Common myeloid progenitor, CD34-positive (primary cell): Measurements from ENCODE around the gene MAU2.
"Not testable (repeated sequence)": the region's sequence is repeated elsewhere in the genome, so short reads cannot be mapped to it uniquely, and the experiment has no call there.

Experiments
- CTCF ChIA-PET: fragments of 350-600 bp; sonication (Branson Sonifier 250); formaldehyde crosslinking; loops from one replicate; lab custom pipeline; 2021; ENCODE audit warnings: antibody characterized with exemption; lab: Charles Lee
- POLR2A ChIA-PET: fragments of 350-600 bp; sonication (Branson Sonifier 250); formaldehyde crosslinking; loops from one replicate; lab custom pipeline; 2021; ENCODE audit warnings: antibody characterized with exemption; lab: Charles Lee
- DNase-seq, 3 donors: peaks; one replicate each; pipeline versions ENCODE4 v3.0.0 to v3.0.0-alpha.2; 2013
- H3K27ac ChIP-seq, 2 experiments: 1 replicate in 1 of 2; 2 replicates in 1 of 2; pipeline ENCODE4 v1.7.0; 2013; ENCODE audit warnings: inconsistent platforms in 2 of 2, low read length in 2 of 2, mild to moderate bottlenecking in 2 of 2, low read depth in 1 of 2, moderate library complexity in 1 of 2; ENCODE audit not compliant: severe bottlenecking in 2 of 2, insufficient read depth in 1 of 2, poor library complexity in 1 of 2
- H3K27me3 ChIP-seq, 5 experiments: replicated peaks in 2 of 5; 1 replicate in 3 of 5; 2 replicates in 2 of 5; pipeline versions ENCODE4 v1.6.1 to v1.7.0; 2013; ENCODE audit warnings: low read length in 4 of 5, mild to moderate bottlenecking in 2 of 5, moderate library complexity in 2 of 5, inconsistent platforms in 1 of 5; ENCODE audit not compliant: insufficient read depth in 5 of 5, control insufficient read depth in 4 of 5
- H3K36me3 ChIP-seq, 4 experiments: 1 replicate in 2 of 4; 2 replicates in 2 of 4; pipeline versions ENCODE4 v1.6.1 to v1.7.0; 2013; ENCODE audit warnings: low read length in 3 of 4, control low read depth in 1 of 4, mild to moderate bottlenecking in 1 of 4; ENCODE audit not compliant: control insufficient read depth in 4 of 4, insufficient read depth in 4 of 4
- H3K4me1 ChIP-seq, 4 experiments: 1 replicate in 3 of 4; 2 replicates in 1 of 4; pipeline versions ENCODE4 v1.6.1 to v1.7.1; 2013; ENCODE audit warnings: low read length in 3 of 4, mild to moderate bottlenecking in 3 of 4, control low read depth in 1 of 4, inconsistent platforms in 1 of 4, moderate library complexity in 1 of 4; ENCODE audit not compliant: control insufficient read depth in 4 of 4, insufficient read depth in 4 of 4; ENCODE audit errors: control extremely low read depth in 1 of 4
- H3K4me3 ChIP-seq, 7 experiments: 1 replicate in 4 of 7; 2 replicates in 3 of 7; pipeline versions ENCODE4 v1.5.1 to v1.7.0; 2013; ENCODE audit warnings: mild to moderate bottlenecking in 7 of 7, low read length in 6 of 7, moderate library complexity in 6 of 7, inconsistent platforms in 2 of 7, low read depth in 2 of 7, control low read depth in 1 of 7; ENCODE audit not compliant: insufficient read depth in 4 of 7, control insufficient read depth in 1 of 7; ENCODE audit errors: extremely low read depth in 1 of 7
- H3K9me3 ChIP-seq, 5 experiments: 1 replicate in 4 of 5; 2 replicates in 1 of 5; pipeline versions ENCODE4 v1.6.1 to v1.7.1; 2013; ENCODE audit warnings: low read length in 4 of 5, mild to moderate bottlenecking in 2 of 5, inconsistent platforms in 1 of 5, low read depth in 1 of 5, moderate library complexity in 1 of 5; ENCODE audit not compliant: control insufficient read depth in 4 of 5, insufficient read depth in 2 of 5; ENCODE audit errors: control extremely low read depth in 1 of 5
- WGBS: methylation state at CpG from one replicate; pipeline ENCODE4 v1.1.5; 2013; ENCODE audit not compliant: insufficient coverage; 5-methylcytosine and 5-hydroxymethylcytosine counted together

Gene MAU2

GRCh38 chr19:19379527-19379926, 58.9 kb downstream of the MAU2 start:
- Histone ChIP-seq H3K27ac (no peak overlapping the region), H3K27me3 (no peaks in the 10 kb centered on the region), H3K36me3 (no peaks in the 10 kb centered on the region), H3K9me3 (no peaks in the 10 kb centered on the region), H3K4me1 (peaks cover 0 to 15% (median 8%) of the 10 kb centered on the region in 4 experiments), H3K4me3 (no peak overlapping the region)
- CTCF ChIA-PET, result interaction anchor here (0.9 to 3.0 kb wide), 5 partner anchors 12 to 28 kb away, joined by 3 to 11 read pairs (median 4); no protein-coding TSS in a partner anchor
- POLR2A ChIA-PET, result no interaction called here
- WGBS, result 100% methylated on average over 2 of the region's 2 CpGs
- DNase-seq, result no peak

GRCh38 chr19:19380316-19380715, 59.7 kb downstream of the MAU2 start:
- CTCF ChIA-PET, result interaction anchor here (0.9 to 1.9 kb wide), 2 partner anchors 23 to 27 kb away, joined by 3 to 4 read pairs; no protein-coding TSS in a partner anchor
- DNase-seq, H3K36me3 ChIP-seq, POLR2A ChIA-PET, H3K27ac ChIP-seq, H3K4me3 ChIP-seq, H3K27me3 ChIP-seq, H3K9me3 ChIP-seq: not testable (repeated sequence)
- H3K4me1 ChIP-seq, result peaks cover 0 to 14% (median 13%) of the 10 kb centered on the region in 4 experiments
- 98% methylated on average over 11 of the region's 12 CpGs for WGBS

GRCh38 chr19:19381007-19381926, 60.6 kb downstream of the MAU2 start:
- POLR2A ChIA-PET, result no interaction called here
- 99% methylated on average over 10 of the region's 11 CpGs for WGBS
- no peaks in the 10 kb centered on the region for H3K27me3 ChIP-seq
- no peaks in the 10 kb centered on the region for H3K36me3 ChIP-seq
- no peaks in the 10 kb centered on the region for H3K9me3 ChIP-seq
- peak overlapping the region in 1 of 2 experiments; percentile 9 for H3K27ac ChIP-seq
- DNase-seq, result no peak
- peaks cover 0 to 14% (median 14%) of the 10 kb centered on the region in 4 experiments for H3K4me1 ChIP-seq
- H3K4me3 ChIP-seq, result no peak overlapping the region
- CTCF ChIA-PET, result no interaction called here

GRCh38 chr19:19382118-19382517, 61.5 kb downstream of the MAU2 start:
- ChIA-PET CTCF (no interaction called here), POLR2A (no interaction called here)
- 93% methylated on average over 8 of the region's 8 CpGs for WGBS
- no peak overlapping the region for H3K4me3 ChIP-seq
- no peaks in the 10 kb centered on the region for H3K27me3 ChIP-seq
- no peaks in the 10 kb centered on the region for H3K36me3 ChIP-seq
- DNase-seq, result no peak
- H3K9me3 ChIP-seq, result no peaks in the 10 kb centered on the region
- H3K4me1 ChIP-seq, result peaks cover 0 to 23% (median 21%) of the 10 kb centered on the region in 4 experiments
- no peak overlapping the region for H3K27ac ChIP-seq

- no peaks in the 10 kb centered on the region for H3K27me3 ChIP-seq
- H3K4me3 ChIP-seq, result peak overlapping the region in 4 of 7 experiments; percentile 66 to 95 (median 80)
- CTCF ChIA-PET, result interaction anchor here (1.5 to 2.6 kb wide), 5 partner anchors 11 to 106 kb away, joined by 5 to 13 read pairs (median 5); partner anchors contain the start of gene GATAD2A
- DNase-seq, result no peak
- peak overlapping the region in 1 of 2 experiments; percentile 87 for H3K27ac ChIP-seq
- 88% methylated on average over 12 of the region's 13 CpGs for WGBS
- peaks cover 0 to 39% (median 32%) of the 10 kb centered on the region in 4 experiments for H3K4me1 ChIP-seq
- POLR2A ChIA-PET, result interaction anchor here (0.6 to 1.8 kb wide), 6 partner anchors 12 to 247 kb away, joined by 3 to 10 read pairs (median 3); partner anchors contain the start of gene GATAD2A
- H3K9me3 ChIP-seq, result no peaks in the 10 kb centered on the region
- peaks cover 0 to 2% (median 0%) of the 10 kb centered on the region in 4 experiments for H3K36me3 ChIP-seq
These were observed 63.9 kb downstream of the MAU2 start for GRCh38 chr19:19384486-19384885.

GRCh38 chr19:19385131-19385895, 64.7 kb downstream of the MAU2 start:
- ChIA-PET POLR2A (interaction anchor here (0.6 to 1.8 kb wide), 9 partner anchors 11 to 248 kb away, joined by 3 to 10 read pairs (median 3); partner anchors contain the start of gene GATAD2A), CTCF (interaction anchor here (0.8 to 2.6 kb wide), 7 partner anchors 10 to 105 kb away, joined by 3 to 13 read pairs (median 5); partner anchors contain the start of gene GATAD2A)
- Histone ChIP-seq H3K4me1 (peaks cover 0 to 41% (median 32%) of the 10 kb centered on the region in 4 experiments), H3K27ac (peak overlapping the region; percentile 95 to 97), H3K9me3 (no peaks in the 10 kb centered on the region), H3K4me3 (peak overlapping the region; percentile 79 to 95 (median 91)), H3K36me3 (peaks cover 0 to 3% (median 1%) of the 10 kb centered on the region in 4 experiments), H3K27me3 (no peaks in the 10 kb centered on the region)
- DNase-seq, result peak; percentile 100
- WGBS, result under 1% methylated on average over 73 of the region's 75 CpGs
